Liver (tissue), 3 donors: ENCODE data around the gene NCAPD2.

Experiments used
- RAD21 ChIP-seq, 2 donors: IDR thresholded peaks; 2 replicates each; pipeline ENCODE4 v1.6.1; 2016; ENCODE audit warnings: antibody characterized with exemption in 2 of 2, mild to moderate bottlenecking in 2 of 2
- SP1 ChIP-seq: IDR thresholded peaks from 2 replicates; pipeline ENCODE4 v1.6.1; 2018; ENCODE audit warnings: antibody characterized with exemption, mild to moderate bottlenecking
- TAF1 ChIP-seq: conservative IDR thresholded peaks from 2 replicates; pipeline ENCODE4 v1.6.1; 2016; ENCODE audit warnings: antibody characterized with exemption, mild to moderate bottlenecking
- YY1 ChIP-seq: IDR thresholded peaks from 2 replicates; pipeline ENCODE4 v1.6.1; 2016; ENCODE audit warnings: antibody characterized with exemption, mild to moderate bottlenecking
- TF ChIP-seq, protein P1 (sequence below): fragments of 150-350 bp; IDR thresholded peaks from 2 replicates; pipeline ENCODE4 v1.5.1; 2017; ENCODE audit warnings: improper control_type of control experiment, low read depth, low read length; ENCODE audit not compliant: missing input control
- TF ChIP-seq, protein P2 (sequence below): IDR thresholded peaks from 2 replicates; pipeline ENCODE4 v1.6.1; 2016; ENCODE audit warnings: antibody characterized with exemption
- TF ChIP-seq, protein P3 (sequence below): IDR thresholded peaks from 2 replicates; pipeline ENCODE4 v1.6.1; 2016; ENCODE audit warnings: antibody characterized with exemption, mild to moderate bottlenecking
- donor health status: healthy.
- donor health status: healthy.

DNA sequence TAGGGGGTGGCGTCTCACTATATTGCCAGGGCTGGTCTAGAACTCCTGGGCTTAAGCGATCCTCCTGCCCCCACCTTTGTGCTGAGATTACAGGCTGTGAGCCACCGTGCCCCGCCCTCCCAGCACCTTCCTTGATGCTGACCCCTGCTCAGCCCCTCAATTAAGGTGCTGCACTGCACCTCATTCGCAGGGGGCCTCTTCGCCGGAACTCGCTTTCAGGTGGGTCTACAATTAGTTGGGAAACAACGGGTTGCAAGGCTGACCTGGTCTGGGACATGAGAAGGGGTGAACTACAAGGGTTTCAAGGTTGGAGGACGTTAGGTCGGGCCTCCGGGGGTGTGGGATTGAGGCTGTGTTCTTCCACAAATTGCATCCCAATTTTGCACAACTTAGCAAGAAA, 75.4 kb downstream of the NCAPD2 start:
- TF ChIP-seq, protein P1, sequence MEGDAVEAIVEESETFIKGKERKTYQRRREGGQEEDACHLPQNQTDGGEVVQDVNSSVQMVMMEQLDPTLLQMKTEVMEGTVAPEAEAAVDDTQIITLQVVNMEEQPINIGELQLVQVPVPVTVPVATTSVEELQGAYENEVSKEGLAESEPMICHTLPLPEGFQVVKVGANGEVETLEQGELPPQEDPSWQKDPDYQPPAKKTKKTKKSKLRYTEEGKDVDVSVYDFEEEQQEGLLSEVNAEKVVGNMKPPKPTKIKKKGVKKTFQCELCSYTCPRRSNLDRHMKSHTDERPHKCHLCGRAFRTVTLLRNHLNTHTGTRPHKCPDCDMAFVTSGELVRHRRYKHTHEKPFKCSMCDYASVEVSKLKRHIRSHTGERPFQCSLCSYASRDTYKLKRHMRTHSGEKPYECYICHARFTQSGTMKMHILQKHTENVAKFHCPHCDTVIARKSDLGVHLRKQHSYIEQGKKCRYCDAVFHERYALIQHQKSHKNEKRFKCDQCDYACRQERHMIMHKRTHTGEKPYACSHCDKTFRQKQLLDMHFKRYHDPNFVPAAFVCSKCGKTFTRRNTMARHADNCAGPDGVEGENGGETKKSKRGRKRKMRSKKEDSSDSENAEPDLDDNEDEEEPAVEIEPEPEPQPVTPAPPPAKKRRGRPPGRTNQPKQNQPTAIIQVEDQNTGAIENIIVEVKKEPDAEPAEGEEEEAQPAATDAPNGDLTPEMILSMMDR, result no peak
- TF ChIP-seq, protein P2, sequence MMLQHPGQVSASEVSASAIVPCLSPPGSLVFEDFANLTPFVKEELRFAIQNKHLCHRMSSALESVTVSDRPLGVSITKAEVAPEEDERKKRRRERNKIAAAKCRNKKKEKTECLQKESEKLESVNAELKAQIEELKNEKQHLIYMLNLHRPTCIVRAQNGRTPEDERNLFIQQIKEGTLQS, result no peak
- no peak for TF ChIP-seq SP1
- TF ChIP-seq YY1, result no peak
- TF ChIP-seq RAD21 (IDR thresholded peaks at IDR 0.05), result no peak
- TF ChIP-seq, protein P3, sequence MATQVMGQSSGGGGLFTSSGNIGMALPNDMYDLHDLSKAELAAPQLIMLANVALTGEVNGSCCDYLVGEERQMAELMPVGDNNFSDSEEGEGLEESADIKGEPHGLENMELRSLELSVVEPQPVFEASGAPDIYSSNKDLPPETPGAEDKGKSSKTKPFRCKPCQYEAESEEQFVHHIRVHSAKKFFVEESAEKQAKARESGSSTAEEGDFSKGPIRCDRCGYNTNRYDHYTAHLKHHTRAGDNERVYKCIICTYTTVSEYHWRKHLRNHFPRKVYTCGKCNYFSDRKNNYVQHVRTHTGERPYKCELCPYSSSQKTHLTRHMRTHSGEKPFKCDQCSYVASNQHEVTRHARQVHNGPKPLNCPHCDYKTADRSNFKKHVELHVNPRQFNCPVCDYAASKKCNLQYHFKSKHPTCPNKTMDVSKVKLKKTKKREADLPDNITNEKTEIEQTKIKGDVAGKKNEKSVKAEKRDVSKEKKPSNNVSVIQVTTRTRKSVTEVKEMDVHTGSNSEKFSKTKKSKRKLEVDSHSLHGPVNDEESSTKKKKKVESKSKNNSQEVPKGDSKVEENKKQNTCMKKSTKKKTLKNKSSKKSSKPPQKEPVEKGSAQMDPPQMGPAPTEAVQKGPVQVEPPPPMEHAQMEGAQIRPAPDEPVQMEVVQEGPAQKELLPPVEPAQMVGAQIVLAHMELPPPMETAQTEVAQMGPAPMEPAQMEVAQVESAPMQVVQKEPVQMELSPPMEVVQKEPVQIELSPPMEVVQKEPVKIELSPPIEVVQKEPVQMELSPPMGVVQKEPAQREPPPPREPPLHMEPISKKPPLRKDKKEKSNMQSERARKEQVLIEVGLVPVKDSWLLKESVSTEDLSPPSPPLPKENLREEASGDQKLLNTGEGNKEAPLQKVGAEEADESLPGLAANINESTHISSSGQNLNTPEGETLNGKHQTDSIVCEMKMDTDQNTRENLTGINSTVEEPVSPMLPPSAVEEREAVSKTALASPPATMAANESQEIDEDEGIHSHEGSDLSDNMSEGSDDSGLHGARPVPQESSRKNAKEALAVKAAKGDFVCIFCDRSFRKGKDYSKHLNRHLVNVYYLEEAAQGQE, result no peak
- no peak for TF ChIP-seq TAF1
